ENCODE measurements around the gene SGTB.

- TF ChIP-seq, protein P1, sequence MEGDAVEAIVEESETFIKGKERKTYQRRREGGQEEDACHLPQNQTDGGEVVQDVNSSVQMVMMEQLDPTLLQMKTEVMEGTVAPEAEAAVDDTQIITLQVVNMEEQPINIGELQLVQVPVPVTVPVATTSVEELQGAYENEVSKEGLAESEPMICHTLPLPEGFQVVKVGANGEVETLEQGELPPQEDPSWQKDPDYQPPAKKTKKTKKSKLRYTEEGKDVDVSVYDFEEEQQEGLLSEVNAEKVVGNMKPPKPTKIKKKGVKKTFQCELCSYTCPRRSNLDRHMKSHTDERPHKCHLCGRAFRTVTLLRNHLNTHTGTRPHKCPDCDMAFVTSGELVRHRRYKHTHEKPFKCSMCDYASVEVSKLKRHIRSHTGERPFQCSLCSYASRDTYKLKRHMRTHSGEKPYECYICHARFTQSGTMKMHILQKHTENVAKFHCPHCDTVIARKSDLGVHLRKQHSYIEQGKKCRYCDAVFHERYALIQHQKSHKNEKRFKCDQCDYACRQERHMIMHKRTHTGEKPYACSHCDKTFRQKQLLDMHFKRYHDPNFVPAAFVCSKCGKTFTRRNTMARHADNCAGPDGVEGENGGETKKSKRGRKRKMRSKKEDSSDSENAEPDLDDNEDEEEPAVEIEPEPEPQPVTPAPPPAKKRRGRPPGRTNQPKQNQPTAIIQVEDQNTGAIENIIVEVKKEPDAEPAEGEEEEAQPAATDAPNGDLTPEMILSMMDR (IDR thresholded peaks at IDR 0.05 in 8 of 11, conservative IDR thresholded peaks at IDR 0.05 in 3 of 11), result no peak
- no peak for TF ChIP-seq POLR2AphosphoS5 (IDR thresholded peaks at IDR 0.05)
Measured at GRCh38 chr5:65750938-65751337, 29.0 kb upstream of the SGTB start.
